HepG2 (cell line): ENCODE results near the gene HPCAL1. TPM values are rescaled to one million over a fixed set of nuclear protein-coding genes. Genes with fewer than 3 reads are reported as not detected.

ENCODE experiments used
- CHD4 ChIP-seq: fragments of 200-600 bp; sonication (generic); IDR thresholded peaks from 2 replicates; pipeline ENCODE4 v1.7.0; 2017; ENCODE audit warnings: mild to moderate bottlenecking, low read length, borderline replicate concordance
- HMG20A ChIP-seq: IDR thresholded peaks from 2 replicates; pipeline ENCODE4 v1.6.1; 2016; ENCODE audit warnings: borderline replicate concordance
- HNRNPLL ChIP-seq: fragments of 200-400 bp; formaldehyde crosslinking; IDR thresholded peaks from 2 replicates; pipeline ENCODE4 v1.6.1; 2017; ENCODE audit warnings: mild to moderate bottlenecking, low read depth, low read length; ENCODE audit not compliant: poor library complexity, severe bottlenecking
- ISX ChIP-seq: sonication (generic); formaldehyde crosslinking; conservative IDR thresholded peaks from 2 replicates; pipeline ENCODE4 v1.5.0; 2020; ENCODE audit warnings: missing genetic modification reagents
- MAX ChIP-seq: IDR thresholded peaks from 2 replicates; pipeline ENCODE4 v1.6.1; 2012; ENCODE audit warnings: inconsistent platforms
- MBNL3 ChIP-seq: fragments of 250-450 bp; sonication (Bioruptor Pico); conservative IDR thresholded peaks from 2 replicates; pipeline ENCODE4 v1.8.0; 2022; ENCODE audit warnings: mild to moderate bottlenecking, inconsistent platforms
- MLXIP ChIP-seq: sonication (generic); formaldehyde crosslinking; IDR thresholded peaks from 2 replicates; pipeline ENCODE4 v1.9.0; 2021; ENCODE audit warnings: missing genetic modification reagents, borderline replicate concordance
- MXI1 ChIP-seq: IDR thresholded peaks from 3 replicates; pipeline ENCODE4 v1.6.1; 2012; ENCODE audit warnings: low read depth, low read length, inconsistent platforms, borderline replicate concordance
- MYC ChIP-seq: sonication (generic); formaldehyde crosslinking; IDR thresholded peaks from 2 replicates; pipeline ENCODE4 v1.9.0; 2021; ENCODE audit warnings: missing genetic modification reagents, borderline replicate concordance
- PAF1 ChIP-seq: IDR thresholded peaks from 2 replicates; pipeline ENCODE4 v1.6.1; 2016; ENCODE audit warnings: missing genetic modification reagents, missing compliant biosample characterization
- PHF8 ChIP-seq: sonication (generic); formaldehyde crosslinking; IDR thresholded peaks from 2 replicates; pipeline ENCODE4 v1.5.0; 2020; ENCODE audit warnings: missing genetic modification reagents
- POLR2AphosphoS5 ChIP-seq: IDR thresholded peaks from 2 replicates; pipeline ENCODE4 v1.6.1; 2012; ENCODE audit warnings: low read depth, low read length
- PRPF4 ChIP-seq: fragments of 200-400 bp; formaldehyde crosslinking; IDR thresholded peaks from 2 replicates; pipeline ENCODE4 v1.6.1; 2016; ENCODE audit warnings: low read length, low read depth; ENCODE audit not compliant: poor library complexity, severe bottlenecking
- RAD21 ChIP-seq: fragments of 450-650 bp; formaldehyde crosslinking; IDR thresholded peaks from 2 replicates; pipeline ENCODE4 v1.5.0; 2020; ENCODE audit warnings: mild to moderate bottlenecking
- SATB2 ChIP-seq: sonication (generic); formaldehyde crosslinking; IDR thresholded peaks from 2 replicates; pipeline ENCODE4 v1.5.0; 2020; ENCODE audit warnings: missing genetic modification reagents
- SKI ChIP-seq: fragments of 450-650 bp; IDR thresholded peaks from one replicate; pipeline ENCODE4 v1.6.1; 2018; ENCODE audit warnings: mild to moderate bottlenecking; ENCODE audit not compliant: partially characterized antibody
- STAT6 ChIP-seq: sonication (generic); formaldehyde crosslinking; IDR thresholded peaks from 2 replicates; pipeline ENCODE4 v1.4.0; 2020; ENCODE audit warnings: missing genetic modification reagents, mild to moderate bottlenecking, borderline replicate concordance
- TAF1 ChIP-seq: sonication (generic); formaldehyde crosslinking; IDR thresholded peaks from 2 replicates; pipeline ENCODE4 v1.4.0; 2020; ENCODE audit warnings: missing genetic modification reagents
- THAP9 ChIP-seq: sonication (generic); formaldehyde crosslinking; IDR thresholded peaks from 2 replicates; pipeline ENCODE4; 2020; ENCODE audit warnings: missing genetic modification reagents, mild to moderate bottlenecking, borderline replicate concordance
- YEATS4 ChIP-seq: sonication (generic); formaldehyde crosslinking; IDR thresholded peaks from 2 replicates; pipeline ENCODE4 v1.4.0; 2020; ENCODE audit warnings: missing genetic modification reagents, borderline replicate concordance
- YY1 ChIP-seq: IDR thresholded peaks from 2 replicates; pipeline ENCODE4 v1.6.1; 2011; ENCODE audit warnings: low read length, low read depth, moderate library complexity, mild to moderate bottlenecking; ENCODE audit not compliant: insufficient read depth, insufficient replicate concordance
- ZNF580 ChIP-seq: IDR thresholded peaks from 2 replicates; pipeline ENCODE4 v1.6.1; 2016; ENCODE audit warnings: low read depth, borderline replicate concordance
- ZNF7 ChIP-seq: IDR thresholded peaks from 2 replicates; pipeline ENCODE4 v1.6.1; 2016; ENCODE audit warnings: missing biosample characterization, missing genetic modification reagents
- polyA plus RNA-seq, 8 experiments: library from polyadenylated mRNA; depleted of rRNA in 3 of 8; stranded (reverse) in 7 of 8; unstranded in 1 of 8; fragments of >200 nt; fragmentation: Illumina TruSeq in 4 of 8; extraction: Trizol in 4 of 8; gene quantifications; 2 replicates each; pipeline versions ENCODE4 v1.2.1 to v1.2.3, GENCODE V29; 2011 to 2016; ENCODE audit warnings: low read depth in 4 of 8, missing spikeins in 1 of 8, mixed read lengths in 1 of 8; ENCODE audit not compliant: insufficient read depth in 1 of 8
- total RNA-seq, 5 experiments: library from RNA; depleted of rRNA; stranded (reverse); fragments of >200 nt; fragmentation: Illumina TruSeq; extraction: Trizol; gene quantifications; 2 replicates each; pipeline ENCODE4 v1.2.3, GENCODE V29; 2016; ENCODE audit warnings: low read depth in 1 of 5

The HPCAL1 gene
- total and polyA plus RNA-seq, 2 of the 13 experiments (the other 11 are each of a cell fraction or from before 2014, with no cell fraction given), result 29.5 to 29.9 TPM

GRCh38 chr2:10301941-10302478 lies 694 bp upstream of the HPCAL1 start (continued):
- TF ChIP-seq YEATS4 (no peak), SATB2 (peak; percentile 81; the same call in 1 of the 2 replicates), ZNF7 (CRISPR knock-in tag) (no peak), PAF1 (CRISPR knock-in tag) (no peak), CHD4 (no peak), MAX (no peak), HNRNPLL (peak; percentile 43), MYC (no peak; the same call in 1 of the 2 replicates), POLR2AphosphoS5 (no peak; the same call in 1 of the 2 replicates), TAF1 (CRISPR knock-in tag) (no peak), STAT6 (CRISPR knock-in tag) (no peak), RAD21 (CRISPR knock-in tag) (no peak), SKI (no peak), YY1 (no peak), THAP9 (peak; percentile 32), MLXIP (CRISPR knock-in tag) (no peak), PHF8 (CRISPR knock-in tag) (no peak; the same call in 1 of the 2 replicates), MBNL3 (no peak), PRPF4 (no peak), MXI1 (no peak), HMG20A (no peak), ZNF580 (no peak), ISX (no peak)
